Activated CD8-positive, alpha-beta memory T cell treated with anti-CD3 and anti-CD28 coated beads for 48 hours (primary cell): ENCODE data around the gene F11R.
"Not testable (repeated sequence)": the region's sequence is repeated elsewhere in the genome, so short reads cannot be mapped to it uniquely, and the experiment has no call there.

Experiments used
- DNase-seq, 3 experiments: peaks; one replicate each; pipeline ENCODE4 v3.0.0-alpha.2; 2020; ENCODE audit warnings: low read depth in 2 of 3, low spot score in 2 of 3

The F11R gene

GRCh38 chr1:161016683-161017082 lies 4.3 kb downstream of the F11R start:
- DNase-seq: not testable (repeated sequence)

- DNase-seq: peak in 1 of 3 experiments; percentile 54
Measured at GRCh38 chr1:161013488-161014230, 7.3 kb downstream of the F11R start.

GRCh38 chr1:161013131-161013487 lies 7.8 kb downstream of the F11R start:
- DNase-seq: no peak

- DNase-seq: no peak
Measured at GRCh38 chr1:161012420-161012819, 8.5 kb downstream of the F11R start.

DNA sequence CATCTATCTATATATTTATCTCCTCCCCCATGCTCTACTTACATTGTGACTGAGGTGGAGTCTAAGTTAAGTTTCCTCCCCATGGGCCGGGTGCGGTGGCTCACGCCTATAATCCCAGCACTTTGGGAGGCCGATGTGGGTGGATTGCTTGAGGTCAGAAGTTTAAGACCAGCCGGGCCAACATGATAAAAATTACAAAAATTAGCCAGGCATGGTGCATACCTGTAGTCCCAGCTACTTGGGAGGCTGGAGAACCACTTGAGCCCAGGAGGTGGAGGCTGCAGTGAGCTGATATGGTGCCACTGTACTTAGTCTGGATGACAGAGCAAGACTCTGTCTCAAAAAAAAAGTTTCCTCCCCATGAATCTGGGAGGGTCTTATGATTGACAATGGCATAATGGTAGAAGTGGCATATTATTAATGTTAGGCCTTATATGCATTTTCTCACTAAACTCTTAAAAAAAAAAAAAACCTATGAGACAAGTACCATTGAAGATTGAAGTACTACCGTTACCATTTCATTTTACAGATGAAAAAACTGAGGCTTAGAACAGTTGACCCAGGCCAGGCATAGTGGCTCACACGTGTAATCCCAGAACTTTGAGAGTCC lies 11.2 kb downstream of the F11R start:
- no peak for DNase-seq

GRCh38 chr1:161008869-161009510 lies 12.0 kb downstream of the F11R start:
- DNase-seq: no peak

DNA sequence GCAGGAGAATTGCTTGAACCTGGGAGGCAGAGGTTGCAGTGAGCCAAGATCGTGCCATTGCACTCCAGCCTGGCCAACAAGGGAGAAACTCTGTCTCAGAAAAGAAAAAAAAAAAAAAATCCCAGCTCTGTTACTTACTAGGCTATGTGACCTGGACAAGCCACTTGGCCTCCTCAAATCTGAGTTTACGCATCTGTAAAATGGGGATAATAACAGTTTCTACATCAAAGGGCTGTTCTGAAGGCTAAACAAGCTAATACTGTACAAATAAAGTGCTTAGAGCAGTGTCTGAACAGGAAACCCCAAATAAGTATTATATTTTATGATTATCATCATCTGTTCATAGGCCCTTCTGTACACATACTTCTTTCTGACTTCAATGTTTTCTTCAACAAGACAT lies 13.6 kb downstream of the F11R start:
- no peak for DNase-seq

DNA sequence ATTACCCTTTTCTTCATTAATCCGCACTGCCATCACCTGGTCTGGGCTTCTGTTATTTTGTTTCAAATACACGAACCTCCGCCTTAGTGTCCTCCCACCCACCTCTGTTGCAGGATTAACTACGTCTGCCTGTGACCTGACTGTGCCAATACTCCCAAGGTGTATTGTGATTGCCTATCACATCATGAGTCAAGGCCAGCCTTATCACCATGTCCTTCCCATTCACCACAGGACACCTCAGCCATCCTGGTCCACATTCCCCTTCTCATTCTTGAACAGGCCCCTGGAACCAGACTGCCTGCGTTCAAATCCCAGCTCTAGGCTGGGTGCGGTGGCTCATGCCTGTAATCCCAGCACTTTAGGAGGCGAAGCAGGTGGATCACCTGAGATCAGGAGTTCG lies 14.4 kb downstream of the F11R start:
- no peak for DNase-seq

DNA sequence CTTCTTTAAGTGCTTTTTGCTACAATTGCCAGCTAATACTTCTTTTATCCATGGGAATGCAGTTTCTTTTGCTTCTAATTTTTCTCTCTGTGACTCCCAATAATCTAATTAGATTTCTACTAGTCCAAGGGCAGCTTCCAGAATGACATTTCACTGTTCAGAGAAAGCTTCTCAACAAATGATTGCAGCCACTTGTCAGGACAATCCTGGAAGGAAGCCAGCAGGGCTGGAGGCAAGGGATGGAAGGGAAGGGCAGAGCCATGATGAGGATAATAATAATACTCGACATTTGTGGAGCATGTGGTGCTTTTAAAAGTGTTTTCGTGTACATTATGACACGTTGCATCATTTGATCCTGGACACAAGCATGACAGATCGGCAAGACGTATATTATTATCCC lies 19.4 kb downstream of the F11R start:
- DNase-seq: no peak

- DNase-seq: no peak
Measured at GRCh38 chr1:161000736-161001480, 20.0 kb downstream of the F11R start.

GRCh38 chr1:160999376-160999775 lies 21.6 kb downstream of the F11R start:
- DNase-seq: no peak

- no peak for DNase-seq
Measured at GRCh38 chr1:160997323-160998038, 23.5 kb downstream of the F11R start.

DNA sequence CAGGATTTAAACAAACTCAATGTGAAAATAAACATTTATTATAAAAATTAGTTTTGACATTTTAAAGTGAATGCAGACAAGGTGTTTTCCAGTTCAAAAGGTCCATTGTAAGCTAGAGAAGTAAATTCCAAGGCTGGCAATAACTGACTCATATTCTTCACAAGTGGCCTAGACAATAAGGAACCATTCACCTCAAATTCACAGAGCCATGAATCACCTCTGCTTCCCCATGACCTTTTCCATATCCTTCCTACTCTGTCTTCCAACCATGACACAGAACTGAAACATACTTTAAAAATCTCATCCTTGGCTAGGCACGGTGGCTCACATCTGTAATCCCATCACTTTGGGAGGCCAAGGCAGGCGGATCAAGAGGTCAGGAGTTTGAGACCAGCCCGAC lies 24.8 kb downstream of the F11R start:
- DNase-seq: no peak

DNA sequence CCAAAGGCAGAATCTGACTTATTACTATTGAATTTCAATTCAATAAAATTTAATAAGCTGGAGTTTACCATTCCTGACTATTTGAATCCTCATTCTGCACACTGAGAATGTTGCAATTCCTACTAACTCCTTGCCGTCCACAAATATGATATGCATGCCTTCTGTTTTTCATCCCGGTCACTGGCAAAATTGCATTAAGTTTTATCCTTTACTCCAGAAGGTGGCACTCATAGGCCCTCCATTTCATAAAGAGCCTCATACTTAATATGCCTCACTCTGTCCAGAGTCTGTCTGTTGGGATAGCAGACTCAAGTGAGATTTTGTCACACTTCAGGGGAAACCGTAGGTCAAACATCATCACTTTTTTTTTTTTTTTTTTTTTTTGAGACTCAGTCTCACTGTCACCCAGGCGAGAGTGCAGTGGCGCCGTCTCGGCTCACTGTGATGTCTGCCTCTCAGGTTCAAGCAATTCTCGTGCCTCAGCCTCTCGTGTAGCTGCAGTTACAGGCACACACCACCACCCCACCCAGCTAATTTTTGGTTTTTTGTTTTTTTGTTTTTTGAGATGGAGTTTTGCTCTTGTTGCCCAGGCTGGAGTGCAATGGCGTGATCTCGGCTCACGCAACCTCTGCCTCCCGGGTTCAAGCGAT lies 27.3 kb downstream of the F11R start:
- no peak for DNase-seq

GRCh38 chr1:160992036-160992435 lies 28.9 kb downstream of the F11R start:
- DNase-seq: not testable (repeated sequence)

DNA sequence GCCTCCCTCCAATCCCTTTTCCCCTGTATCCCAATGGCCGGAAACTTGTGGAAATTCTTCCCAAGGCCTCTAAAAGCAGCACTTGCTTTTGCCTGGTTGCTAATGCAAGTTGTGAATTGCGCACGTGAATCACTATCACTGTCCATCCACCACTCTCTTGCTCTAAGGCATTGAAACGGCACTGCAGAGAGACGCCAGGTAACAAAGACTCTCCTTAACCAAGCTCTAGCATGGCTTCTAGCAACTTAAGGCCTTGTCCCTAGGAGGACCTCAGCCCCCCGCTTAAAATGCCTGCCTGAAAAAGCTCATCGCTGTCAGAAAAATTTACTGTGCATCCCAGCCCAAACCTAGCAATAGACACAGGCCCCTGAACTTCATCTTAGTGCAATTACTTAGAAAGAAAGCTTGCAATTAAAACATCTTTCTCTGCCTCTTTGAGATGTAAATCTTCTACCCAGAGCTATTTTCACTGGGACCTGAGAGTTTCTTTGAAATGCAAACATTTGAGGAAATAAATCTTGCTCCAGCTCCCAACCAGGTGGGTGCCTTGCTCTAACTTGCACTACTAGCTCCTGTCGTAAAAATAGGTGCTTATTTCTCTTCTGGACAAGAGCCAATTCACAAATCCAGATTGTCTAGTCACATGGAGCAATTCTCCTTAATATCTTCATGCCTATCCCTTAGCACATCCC lies 33.4 kb downstream of the F11R start:
- DNase-seq: no peak

- DNase-seq: no peak
Measured at GRCh38 chr1:160985723-160986122, 35.2 kb downstream of the F11R start.

DNA sequence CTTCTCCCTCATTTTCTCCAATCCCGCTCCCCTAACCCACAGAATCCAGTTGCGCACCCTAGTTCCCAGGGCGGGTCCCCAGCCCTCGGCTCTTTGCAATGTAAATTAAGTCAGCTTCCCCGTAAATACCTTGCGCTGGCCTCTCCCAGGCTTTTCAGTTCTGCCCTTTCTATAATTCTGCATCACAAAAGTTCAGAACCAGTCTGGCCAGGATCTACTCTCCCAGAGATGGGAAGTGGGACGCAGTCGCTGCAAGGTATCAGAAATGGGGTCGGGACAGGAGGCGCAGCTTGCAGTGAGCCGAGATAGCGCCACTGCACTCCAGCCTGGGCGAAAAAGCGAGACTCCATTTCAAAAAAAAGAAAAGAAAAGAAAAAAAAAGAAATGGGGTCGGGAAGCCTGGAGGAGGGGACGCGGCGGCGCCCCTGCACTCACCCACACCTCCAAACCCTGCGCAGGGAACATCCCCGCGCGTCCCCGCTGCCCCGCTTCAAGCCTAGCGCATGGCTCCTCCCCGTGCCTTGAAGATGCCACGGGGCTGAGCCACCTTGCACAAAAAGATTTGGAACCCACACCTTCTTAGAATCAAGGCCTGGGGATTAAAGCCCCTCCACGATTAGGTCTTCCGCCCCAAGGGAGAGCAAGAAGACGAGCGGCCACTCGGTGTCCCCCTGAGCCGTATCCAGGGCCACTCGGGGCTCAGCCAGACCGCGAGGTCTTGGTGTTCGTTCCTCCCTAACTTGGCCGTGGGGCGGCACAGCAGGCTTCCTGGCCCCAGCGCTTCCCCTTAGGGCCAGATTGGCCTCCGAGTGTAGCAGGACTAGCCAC lies 39.2 kb downstream of the F11R start:
- no peak for DNase-seq

GRCh38 chr1:160979286-160979685 lies 41.7 kb downstream of the F11R start:
- DNase-seq: no peak
